NCI-H1417 (cell line): ENCODE results near the gene TBX21.
A peak's percentile ranks its signal among the peaks of the same experiment; 100 is the strongest.

ENCODE experiments used
- DNase-seq, 3 experiments: peaks; one replicate each; lab custom pipeline; 2025; lab: John Stamatoyannopoulos, UW

Gene TBX21

DNA sequence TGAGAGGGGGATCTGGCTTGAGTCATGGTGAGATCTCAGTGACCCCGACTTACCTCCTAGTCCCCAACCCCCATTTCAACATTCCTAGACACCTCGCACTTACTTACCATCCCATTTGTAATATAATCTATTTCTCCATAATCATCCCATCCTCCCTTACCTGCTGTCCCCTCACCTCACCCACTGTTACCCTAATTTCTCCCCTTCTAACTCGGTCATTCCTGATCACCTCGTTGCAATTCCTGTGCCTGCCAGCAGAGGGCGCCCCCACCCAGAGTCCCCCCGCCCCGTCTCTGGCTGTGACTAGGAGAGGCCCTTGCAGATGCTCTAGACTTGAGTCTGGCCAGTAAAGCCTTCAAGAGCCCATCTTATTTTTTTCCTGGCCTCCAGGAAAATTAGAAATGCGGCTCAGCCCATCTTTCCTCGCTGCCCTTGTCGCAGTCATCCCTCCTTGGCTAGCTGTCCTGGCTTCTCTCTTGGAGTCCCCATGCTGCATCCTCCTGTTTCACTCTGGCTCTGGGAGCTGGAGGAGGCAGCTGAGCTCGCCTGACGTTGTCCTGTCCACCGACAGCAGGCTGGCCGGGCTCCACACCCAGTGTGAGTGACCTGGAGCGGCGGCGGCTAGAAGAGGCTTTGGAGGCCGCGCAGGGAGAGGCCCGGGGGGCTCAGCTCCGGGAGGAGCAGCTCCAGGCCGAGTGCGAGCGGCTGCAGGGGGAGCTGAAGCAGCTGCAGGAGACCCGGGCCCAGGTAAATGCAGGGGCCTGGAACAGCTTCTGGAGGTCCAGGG is 34.1 kb upstream of the TBX21 start:
- peak; percentile 23 to 64 (median 52) for DNase-seq

DNA sequence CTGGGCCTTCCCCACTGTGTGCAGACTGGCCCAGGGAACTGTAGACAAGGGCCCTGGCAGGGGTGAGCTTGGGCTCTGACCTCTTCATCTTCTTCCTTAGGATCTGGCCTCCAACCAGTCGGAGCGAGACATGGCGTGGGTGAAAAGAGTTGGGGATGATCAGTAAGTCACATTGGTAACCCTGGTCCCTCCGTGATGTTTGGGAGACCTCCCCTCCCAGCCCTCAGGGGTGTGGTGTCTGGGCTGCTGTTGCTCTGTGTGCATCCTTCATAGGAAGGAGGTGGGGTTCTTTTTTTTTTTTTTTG is 33.5 kb upstream of the TBX21 start:
- DNase-seq: no peak

DNA sequence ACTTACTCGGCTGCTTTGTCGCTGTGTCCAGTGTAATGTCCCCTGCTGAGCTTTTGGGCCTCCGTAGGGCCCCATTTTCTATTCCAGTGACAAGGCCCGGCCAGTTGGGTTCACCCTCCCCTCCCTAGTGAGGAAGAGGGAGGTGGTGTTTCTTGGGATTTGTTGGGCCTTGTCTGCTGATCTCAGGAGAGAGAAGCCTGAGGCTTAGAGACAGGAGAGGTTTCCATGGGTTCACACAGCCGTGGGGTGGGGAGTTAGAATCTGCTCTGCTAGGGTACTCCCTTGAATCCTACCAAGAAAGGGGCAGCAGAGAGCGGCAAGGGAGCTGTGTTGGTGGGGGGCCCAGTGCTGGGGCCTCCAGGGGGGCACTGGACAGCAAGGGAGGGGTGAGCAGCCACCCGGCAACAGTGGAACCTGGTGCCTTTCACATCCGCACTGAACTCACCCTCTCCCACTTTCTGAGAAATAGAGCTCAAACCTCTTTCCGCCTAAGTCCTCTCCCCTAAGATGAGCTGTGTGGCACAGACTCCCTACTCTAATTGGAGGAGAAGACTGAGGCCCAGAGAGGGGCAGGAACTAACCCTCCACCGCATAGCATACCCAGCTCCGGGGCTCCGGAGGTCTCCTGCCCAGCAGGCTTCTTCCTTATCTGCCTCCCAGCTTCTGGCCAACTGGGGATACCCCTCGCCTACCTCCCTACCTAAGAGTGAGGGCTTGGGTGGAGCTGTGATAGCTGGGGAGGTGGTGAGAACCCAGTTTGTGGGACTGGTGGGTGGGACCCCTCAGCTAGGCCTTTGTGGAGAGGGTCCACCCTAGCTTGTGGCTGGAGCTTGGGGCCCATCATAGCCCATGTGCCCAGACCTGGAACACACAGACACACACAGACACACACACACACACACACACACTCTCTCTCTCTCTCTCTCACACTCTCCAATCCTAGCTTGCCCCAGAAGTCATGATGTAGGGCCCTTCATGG is 32.3 kb upstream of the TBX21 start:
- DNase-seq: no peak

DNA sequence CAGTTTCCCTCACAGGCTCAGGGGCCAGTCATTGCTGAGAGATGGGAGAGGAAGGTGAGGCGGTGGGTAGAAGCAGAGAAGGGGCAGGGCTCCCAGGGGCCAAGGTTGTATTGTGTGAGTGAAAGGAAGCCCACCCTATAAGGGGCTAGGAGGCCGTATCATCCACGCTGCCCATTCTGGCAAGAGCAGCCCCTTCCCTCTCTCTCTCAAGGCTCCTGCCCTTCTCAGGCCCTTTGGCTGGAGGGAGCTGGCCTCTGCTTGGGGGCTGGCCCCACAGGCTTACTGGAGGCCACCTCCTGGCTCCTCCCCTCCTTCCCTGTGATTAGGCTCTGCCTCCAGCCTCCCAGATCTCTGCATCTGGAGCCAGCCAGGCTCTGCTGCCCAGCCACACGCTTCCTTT is 31.4 kb upstream of the TBX21 start:
- DNase-seq: no peak

DNA sequence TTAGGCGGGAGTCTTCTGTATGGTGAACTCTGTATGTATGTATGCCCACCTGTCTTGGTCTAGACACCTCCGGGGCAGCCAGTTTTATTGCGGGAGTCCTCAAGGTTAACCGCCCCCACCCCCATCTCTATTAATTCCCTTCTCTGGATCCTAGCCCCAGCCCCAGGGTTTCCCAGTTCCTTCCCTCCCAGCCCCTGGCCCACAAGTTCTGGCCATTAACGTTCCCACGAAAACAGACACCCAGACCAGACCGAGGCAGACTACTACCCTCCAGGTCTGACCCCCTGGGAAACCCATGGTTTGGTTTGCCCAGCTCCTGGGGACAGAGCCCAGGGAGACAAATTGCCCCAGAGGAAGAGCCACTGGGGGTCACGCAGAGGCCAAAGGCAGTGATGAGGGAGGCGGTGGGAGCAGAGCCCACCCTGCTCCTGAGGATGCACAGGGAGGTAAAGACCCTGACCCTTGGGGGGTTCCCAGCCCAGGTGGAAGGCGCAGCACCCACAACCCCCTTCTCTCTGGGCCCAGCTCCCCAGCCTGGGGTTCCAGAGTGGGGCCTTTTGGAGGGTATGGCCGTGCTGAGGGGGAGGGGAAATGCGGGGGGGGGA is 30.5 kb upstream of the TBX21 start:
- DNase-seq: no peak

DNA sequence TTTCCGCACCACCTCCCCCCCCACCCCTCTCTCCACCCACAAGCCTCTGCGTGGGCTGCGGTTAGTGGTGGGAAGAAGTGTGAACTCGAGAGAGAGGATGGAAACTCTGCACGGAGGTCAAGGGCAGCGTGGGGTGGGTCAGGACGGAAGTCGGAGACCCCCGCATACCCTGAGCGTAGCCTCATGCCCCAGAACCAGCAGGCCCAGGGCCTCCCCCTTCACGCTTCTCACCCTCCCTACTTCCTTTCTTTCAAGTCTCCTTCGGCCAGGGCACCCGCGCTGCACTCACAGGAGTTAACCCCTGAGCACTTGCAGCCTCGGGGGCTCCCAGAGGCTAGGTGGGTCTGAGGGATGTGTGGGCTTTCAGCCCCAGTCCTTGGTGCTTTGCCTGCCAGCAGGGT is 29.8 kb upstream of the TBX21 start:
- DNase-seq: no peak

DNA sequence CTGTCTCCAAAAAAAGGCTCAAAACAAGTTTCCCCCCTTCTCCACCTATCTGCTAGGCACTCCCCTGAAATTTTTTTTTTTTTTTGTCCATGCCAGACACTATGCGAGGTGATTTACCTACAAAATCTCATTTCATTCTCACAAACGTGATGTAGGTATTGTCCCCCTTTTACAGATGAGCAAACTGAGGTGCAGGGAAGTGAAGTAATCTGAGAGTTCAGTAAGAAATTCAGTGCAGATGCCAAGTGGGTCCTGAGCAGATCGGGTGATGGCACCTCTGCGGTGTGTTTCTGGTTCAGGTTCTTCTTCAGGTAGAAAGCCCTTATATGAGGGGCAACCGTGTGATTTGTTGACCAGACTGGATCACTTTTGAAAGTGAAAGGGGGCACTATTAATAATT is 29.4 kb upstream of the TBX21 start:
- DNase-seq: no peak

DNA sequence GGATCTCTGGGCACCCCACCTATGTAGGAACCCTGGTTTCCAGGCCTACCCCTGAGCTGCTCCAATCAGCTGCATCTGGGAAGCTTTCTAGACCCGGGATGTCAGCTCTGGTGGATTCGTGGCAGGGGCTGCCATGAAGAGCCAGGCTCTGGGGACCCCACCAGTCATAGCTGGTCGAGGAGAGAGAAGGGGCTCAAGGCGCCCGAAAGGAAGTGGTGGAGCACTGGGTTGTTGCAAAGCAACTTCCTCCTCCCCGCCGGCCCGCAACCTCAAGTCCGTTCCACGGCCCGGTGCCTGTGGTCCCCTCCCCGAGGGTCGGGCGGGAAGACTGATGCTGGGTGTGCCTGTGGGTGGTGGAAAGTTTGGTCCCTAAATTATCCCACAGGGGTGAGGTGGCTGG is 28.9 kb upstream of the TBX21 start:
- no peak for DNase-seq

DNA sequence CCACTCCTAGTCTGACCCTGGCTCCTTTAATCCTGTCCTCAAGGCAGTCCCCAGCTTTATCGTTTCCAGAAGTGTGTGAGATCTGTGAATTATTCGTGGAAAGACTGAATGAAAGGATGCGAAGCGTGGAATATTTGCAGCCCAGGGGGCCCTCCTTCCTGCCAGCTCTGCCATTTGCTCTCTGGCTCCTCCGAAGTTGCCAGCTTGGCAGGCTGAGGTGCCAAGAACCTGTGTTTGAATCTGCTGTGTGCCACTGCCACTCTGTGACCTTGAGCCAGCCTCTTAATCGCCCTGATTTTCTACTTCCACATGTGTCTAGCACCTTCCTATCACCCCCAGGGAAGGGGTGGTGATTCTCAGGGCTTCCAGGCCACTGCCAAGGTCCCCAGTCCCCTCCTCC is 28.3 kb upstream of the TBX21 start:
- DNase-seq: no peak

DNA sequence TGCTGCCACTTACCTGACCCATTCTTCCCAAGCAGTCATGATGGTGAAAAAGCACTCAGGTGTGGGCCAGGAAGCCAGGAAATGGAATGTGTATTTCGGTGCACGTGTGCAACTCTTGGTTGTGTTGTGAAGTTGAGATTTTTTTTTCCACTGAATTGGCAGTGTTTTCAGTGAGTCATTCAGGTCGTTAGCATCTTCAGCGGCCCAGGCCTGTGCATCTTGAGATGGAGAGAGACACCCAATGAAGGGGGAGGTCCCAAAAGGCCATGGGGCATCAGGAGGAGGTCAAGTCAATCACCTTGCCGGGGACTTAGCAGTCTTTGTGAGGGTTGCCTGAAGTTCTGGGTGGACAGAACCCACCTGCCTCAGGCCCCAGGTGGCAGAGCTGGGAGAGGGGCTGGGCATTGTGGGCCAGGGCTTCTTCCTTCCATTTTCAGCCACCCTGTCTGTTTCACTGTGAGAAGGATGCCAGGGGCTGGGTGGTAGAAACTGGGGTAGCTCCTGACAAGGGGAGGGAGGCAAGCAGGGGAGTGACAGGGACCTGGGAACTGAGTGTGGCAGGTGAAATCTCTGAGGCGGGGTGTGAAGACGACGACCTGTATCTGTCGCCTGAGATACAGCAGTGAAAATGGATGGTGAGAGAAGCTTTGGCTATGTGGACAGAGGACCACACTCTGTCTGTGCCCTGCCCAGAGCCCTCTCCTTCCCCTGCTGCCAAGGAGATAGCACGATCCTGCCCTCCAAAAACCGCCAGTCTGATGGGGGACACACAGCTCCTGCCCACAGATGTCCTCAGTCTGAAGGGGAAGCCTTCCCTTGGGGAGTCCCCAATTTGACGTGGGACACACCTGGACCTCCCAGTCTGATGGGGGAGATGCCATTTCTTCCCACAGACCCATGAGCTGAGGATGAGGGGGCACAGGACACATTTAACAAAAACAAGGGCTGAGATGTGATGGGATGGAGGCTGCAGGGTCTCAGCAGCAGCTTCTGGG is 27.2 kb upstream of the TBX21 start:
- no peak for DNase-seq

DNA sequence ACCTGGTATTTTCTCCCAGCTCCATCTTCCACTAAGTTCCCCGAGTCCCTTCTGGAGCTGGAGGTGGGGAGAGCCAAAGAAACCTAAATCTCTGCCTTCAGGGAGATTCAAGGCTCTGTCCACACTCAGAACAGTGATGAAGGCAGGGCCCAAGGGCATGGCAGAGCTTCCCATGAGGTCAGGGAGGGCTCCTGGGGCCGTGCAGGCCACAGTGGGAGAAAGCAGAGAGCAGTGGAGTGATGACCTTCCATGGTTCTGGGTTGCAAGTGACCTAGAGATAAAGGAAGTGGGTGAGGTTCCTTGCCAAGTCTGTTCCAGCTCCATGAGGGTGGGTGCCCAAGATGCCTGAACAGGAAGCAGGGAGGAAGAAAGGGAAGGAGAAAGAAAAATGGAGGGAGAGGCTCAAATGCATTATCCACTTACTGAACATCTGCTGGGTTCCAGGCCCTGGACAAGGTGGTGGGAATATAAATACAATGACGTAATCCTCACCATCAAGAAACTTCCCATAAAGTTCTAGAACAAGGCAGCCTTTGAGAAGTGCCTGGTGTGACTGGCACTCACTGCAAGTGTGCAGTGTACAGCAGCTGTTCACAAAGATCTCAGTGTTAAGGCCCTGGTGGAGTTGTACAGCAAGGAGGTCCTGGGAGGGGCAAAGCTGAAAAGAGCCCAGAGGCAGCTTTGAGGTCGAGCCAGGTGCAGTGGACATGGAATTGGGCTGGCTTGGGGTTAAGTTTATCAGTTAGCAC is 25.8 kb upstream of the TBX21 start:
- DNase-seq: no peak

DNA sequence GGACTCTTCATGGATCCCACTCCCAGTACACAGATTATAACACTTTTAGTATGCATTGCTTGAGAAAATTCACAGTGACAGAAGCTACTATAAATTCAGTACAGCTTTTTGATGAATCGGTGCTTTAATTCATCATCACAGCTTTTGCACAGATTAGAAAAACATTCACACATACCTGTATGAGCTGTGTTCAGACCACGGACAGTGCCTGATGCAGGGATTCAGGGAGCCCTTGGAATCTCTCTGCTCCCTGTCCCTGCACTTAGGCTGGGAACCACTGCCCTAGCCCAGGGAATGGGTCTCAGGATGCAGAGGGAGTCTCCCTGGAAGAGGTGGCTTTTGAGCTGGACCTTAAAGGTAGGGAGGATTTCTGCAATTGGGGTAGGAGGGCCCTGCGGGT is 25.2 kb upstream of the TBX21 start:
- no peak for DNase-seq

DNA sequence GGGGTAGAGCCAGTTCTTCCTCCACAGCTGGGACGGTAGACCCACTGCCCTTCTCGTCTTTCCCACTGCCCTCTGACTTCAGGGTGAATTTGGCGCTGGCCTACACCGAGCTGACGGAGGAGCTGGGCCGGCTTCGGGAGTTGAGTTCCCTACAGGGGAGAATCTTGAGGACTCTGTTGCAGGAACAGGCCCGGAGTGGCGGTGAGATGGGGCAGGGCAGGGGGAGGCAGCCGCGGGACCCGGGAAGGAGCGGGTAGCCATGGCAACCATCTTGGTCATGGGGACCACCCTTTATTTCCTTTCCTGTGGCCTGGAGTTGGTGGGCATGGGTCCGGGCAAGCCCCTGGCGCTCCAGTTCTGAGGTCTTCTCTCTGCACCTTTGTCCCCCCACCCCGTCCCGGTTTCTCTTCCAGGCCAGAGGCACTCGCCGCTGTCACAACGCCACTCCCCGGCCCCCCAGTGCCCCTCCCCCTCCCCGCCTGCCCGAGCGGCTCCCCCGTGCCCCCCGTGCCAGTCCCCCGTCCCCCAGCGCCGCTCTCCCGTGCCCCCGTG is 24.6 kb upstream of the TBX21 start:
- no peak for DNase-seq

DNA sequence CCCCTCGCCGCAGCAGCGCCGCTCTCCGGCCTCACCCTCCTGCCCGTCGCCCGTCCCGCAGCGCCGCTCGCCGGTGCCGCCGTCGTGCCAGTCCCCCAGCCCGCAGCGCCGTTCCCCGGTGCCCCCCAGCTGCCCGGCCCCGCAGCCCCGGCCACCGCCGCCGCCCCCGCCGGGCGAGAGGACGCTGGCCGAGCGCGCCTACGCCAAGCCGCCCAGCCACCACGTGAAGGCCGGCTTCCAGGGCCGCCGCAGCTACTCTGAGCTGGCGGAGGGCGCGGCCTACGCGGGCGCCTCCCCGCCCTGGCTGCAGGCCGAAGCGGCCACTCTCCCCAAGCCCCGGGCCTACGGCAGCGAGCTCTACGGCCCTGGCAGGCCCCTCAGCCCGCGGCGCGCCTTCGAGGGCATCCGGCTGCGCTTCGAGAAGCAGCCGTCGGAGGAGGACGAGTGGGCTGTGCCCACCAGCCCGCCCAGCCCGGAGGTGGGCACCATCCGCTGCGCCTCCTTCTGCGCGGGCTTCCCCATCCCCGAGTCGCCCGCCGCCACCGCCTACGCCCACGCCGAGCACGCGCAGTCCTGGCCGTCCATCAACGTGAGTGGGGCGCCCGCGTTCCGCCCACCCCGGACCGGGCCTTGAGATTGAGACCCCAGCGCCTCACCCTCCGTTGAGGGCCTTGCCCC is 24.0 kb upstream of the TBX21 start:
- DNase-seq: no peak

DNA sequence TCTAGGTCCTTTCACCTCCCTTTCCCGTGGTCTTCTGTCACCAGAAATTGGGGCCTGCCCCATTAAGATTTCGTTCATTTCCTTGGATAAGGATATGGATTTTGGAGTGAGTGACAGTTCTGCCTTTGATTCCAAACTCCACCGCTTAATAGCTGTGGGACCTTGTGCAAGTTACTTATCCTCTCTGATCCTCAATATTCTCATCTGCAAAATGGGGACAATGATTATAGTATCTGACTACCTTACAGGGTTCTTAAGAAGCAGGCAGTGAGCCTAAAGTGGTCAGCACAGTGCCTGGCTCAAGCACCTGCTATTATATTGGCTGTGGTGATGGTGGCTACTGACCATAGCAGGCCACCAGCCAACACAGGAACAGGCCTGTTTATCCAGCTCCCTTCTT is 23.4 kb upstream of the TBX21 start:
- DNase-seq: no peak

DNA sequence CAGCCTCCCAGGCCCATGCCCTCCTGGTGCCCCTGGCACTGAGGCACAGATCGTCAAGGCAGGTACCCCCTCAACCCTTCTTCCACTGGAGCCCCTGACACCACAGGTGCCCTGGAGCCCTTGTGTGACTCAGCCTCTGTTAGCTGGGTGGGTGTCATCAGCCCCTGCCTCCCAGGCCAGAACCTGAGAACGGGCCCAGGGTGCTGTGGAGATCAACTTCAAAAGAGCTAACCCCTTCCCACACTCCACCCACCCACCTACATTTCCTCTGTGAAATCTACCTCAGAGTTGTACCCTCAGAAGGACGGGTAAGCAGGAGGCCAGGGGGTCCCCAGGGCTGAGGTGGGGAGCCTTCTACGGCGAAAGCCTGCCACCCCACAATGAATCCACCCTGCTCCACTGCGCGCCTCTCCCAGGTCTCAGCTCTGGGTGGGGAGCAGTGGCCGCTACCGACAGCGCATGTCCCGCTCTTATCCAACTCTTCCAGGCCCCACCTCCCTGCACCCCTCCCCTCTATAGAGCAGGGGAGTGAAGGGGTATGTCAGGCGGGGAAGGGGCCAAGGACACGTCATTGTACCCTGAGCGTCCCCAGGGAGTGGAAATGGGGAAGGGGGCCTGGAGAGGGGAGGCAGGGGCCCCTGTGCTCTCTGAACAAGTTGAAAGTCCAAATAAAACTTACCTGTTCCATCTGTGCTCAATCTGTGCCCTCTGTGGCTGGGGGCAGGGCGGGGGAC is 21.5 kb upstream of the TBX21 start:
- no peak for DNase-seq

DNA sequence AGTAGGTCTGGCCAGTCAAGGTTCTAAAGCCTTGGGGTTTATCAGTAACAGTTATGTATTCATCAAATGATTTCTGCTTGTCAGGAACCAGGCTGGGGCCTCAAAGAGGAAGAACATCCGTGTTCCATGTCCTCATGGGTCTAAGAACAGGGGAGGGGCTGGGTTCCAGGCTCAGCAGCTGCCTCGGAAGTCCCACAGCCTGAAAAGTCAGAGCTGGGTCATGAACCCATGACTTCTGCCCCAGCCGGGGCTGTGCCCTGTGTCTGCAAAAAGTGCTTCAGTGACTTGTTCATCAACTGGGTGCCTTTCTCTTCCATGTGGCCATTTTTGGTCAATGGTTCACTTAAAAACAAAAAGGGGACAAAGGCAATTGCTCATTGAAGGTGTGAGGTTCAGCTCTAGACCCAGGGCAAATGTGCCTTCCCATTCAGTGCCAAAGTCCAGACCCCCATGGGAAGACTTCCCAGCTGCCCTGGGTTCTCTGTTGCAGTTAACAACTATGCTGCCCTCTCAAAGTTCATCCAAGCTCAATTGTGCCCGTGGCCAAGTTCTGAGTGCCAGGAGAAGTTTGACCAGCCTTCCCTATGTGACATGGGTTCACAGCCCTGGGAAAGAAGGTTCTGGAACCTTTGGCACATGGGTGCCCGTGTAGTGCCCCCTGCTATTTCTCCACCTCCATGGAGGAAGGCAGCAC is 20.6 kb upstream of the TBX21 start:
- no peak for DNase-seq

DNA sequence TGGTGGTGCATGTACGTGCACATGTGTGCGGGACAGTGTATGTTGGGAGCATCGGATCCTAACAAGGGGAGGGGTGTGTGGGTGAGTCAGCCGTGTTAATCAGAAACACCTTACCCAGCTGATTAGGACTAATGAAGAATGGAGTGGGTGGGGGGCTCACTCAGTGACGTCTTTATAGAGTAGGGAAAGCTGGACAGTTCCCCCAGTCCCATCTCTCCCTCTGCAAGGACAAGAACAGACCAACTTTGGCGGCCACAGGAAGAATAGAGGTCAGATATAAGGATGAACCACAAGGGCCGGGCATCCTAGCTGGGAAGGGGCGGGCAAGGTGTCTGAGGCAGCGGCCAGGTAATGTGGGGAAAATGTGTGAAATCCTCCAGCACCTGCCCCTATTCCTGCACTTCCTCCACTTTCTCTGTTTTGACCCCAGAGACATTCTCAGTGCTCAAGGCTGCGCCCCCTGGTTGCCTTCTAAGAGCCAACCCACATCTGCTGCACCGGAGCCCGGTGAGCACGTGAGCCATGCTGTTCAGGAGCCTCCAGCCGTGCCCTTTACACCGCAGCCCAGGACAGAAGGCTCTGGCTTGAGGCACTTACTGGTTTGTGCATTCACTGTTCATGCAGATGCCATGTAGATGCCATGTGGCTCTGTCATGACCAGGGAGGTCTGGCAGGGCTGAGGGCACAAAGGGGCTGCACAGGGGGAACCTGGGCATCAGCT is 18.9 kb upstream of the TBX21 start:
- DNase-seq: no peak
